Lower leg skin (tissue), 4 donors: ENCODE results near the gene FLAD1. TPM values are rescaled to one million over a fixed set of nuclear protein-coding genes. Genes with fewer than 3 reads are reported as not detected.

ENCODE experiments used
- DNase-seq, 2 donors: peaks; one replicate each; pipeline ENCODE4 v3.0.0-alpha.2; 2019; ENCODE audit warnings: low spot score in 2 of 2
- H3K4me3 ChIP-seq: fragments of 200-600 bp; sonication (generic); 2 replicates; pipeline ENCODE4 v1.5.1; 2017; ENCODE audit warnings: mild to moderate bottlenecking, low read depth; ENCODE audit not compliant: poor library complexity, severe bottlenecking
- CTCF ChIP-seq, 3 donors: fragments of 450-650 bp; IDR thresholded peaks; one replicate each; pipeline ENCODE4 v1.5.1; 2016; ENCODE audit warnings: antibody characterized with exemption in 3 of 3, mild to moderate bottlenecking in 3 of 3, moderate library complexity in 2 of 3
- POLR2A ChIP-seq, 2 donors: fragments of 450-650 bp; IDR thresholded peaks; one replicate each; pipeline ENCODE4 v1.6.1; 2016 to 2017; ENCODE audit warnings: antibody characterized with exemption in 2 of 2, mild to moderate bottlenecking in 1 of 2, moderate library complexity in 1 of 2
- WGBS, 2 donors: methylation state at CpG; one replicate each; pipeline ENCODE4 v1.1.5; 2018; 5-methylcytosine and 5-hydroxymethylcytosine counted together
- intact Hi-C: fragments of 100-400 bp; cut with DNase I; formaldehyde crosslinking; loops from one replicate; pipeline ENCODE4 v1.15.0; 2023; ENCODE audit warnings: low total_unique reads
- total RNA-seq, 4 donors: library from RNA; depleted of rRNA; stranded (reverse); fragments of >200 nt; gene quantifications; one replicate each; pipeline ENCODE4 v1.1.0, GENCODE V29; 2016

The FLAD1 gene
- total RNA-seq, 4 donors from 2014 or later: 38.7 to 45.3 (median 41.6) TPM

- WGBS, 2 donors: 40 to 44% methylated on average over 6 of the region's 6 CpGs
- H3K4me3 ChIP-seq: no peak overlapping the region
- no peak for DNase-seq
- no peak for TF ChIP-seq CTCF (IDR thresholded peaks at IDR 0.05)
- TF ChIP-seq POLR2A (IDR thresholded peaks at IDR 0.05): no peak
- intact Hi-C loops: no loop called here
Measured at GRCh38 chr1:154943649-154944400, 39.3 kb upstream of the FLAD1 start.

GRCh38 chr1:154944401-154945159, 38.6 kb upstream of the FLAD1 start:
- no peak overlapping the region for H3K4me3 ChIP-seq
- TF ChIP-seq POLR2A (IDR thresholded peaks at IDR 0.05) (no peak), CTCF (IDR thresholded peaks at IDR 0.05) (no peak)
- no peak for DNase-seq

GRCh38 chr1:154945160-154945961, 37.8 kb upstream of the FLAD1 start:
- 85% methylated on average over 12 to 15 of the region's 15 CpGs for WGBS, 2 donors
- DNase-seq: no peak
- TF ChIP-seq CTCF (IDR thresholded peaks at IDR 0.05) (no peak), POLR2A (IDR thresholded peaks at IDR 0.05) (no peak)

More at GRCh38 chr1:154944401-154945159, 38.6 kb upstream of the FLAD1 start:
- intact Hi-C loops: no loop called here
- 53 to 56% methylated on average over 9 of the region's 9 CpGs for WGBS, 2 donors

GRCh38 chr1:154945962-154946850, 36.9 kb upstream of the FLAD1 start:
- DNase-seq: no peak
- no peak overlapping the region for H3K4me3 ChIP-seq
- whole genome bisulfite sequencing, 2 donors: 74 to 81% methylated on average over 17 of the region's 17 CpGs
- TF ChIP-seq POLR2A (IDR thresholded peaks at IDR 0.05) (no peak), CTCF (IDR thresholded peaks at IDR 0.05) (no peak)
- intact Hi-C loops: no loop called here

More at GRCh38 chr1:154945160-154945961, 37.8 kb upstream of the FLAD1 start:
- intact Hi-C loops: no loop called here
- no peak overlapping the region for H3K4me3 ChIP-seq

GRCh38 chr1:154948079-154948478, 35.1 kb upstream of the FLAD1 start:
- no peak for DNase-seq
- intact Hi-C loops: no loop called here
- H3K4me3 ChIP-seq: no peak overlapping the region
- WGBS, 2 donors: 95 to 96% methylated on average over 11 of the region's 11 CpGs
- TF ChIP-seq CTCF (IDR thresholded peaks at IDR 0.05): no peak
- TF ChIP-seq POLR2A (IDR thresholded peaks at IDR 0.05): no peak
